PC-9 (cell line): ENCODE results near the gene EXOSC7.

ENCODE experiments used
- CTCF ChIP-seq: fragments of 200-600 bp; sonication (generic); conservative IDR thresholded peaks from 2 replicates; pipeline ENCODE4 v1.6.1; 2017; ENCODE audit warnings: mixed run types, antibody characterized with exemption, mild to moderate bottlenecking, moderate library complexity
- EZH2 ChIP-seq: fragments of 200-600 bp; sonication (generic); IDR thresholded peaks from 2 replicates; pipeline ENCODE4 v1.8.0; 2017; ENCODE audit warnings: antibody characterized with exemption, low read depth

- no peak for TF ChIP-seq CTCF
- no peak for TF ChIP-seq EZH2
Observed at GRCh38 chr3:45008117-45008516, 32.1 kb downstream of the EXOSC7 start.
